IMR-90 (cell line): ENCODE measurements around the gene MAPKAPK2.

ENCODE experiments used
- CEBPB ChIP-seq: IDR thresholded peaks from 2 replicates; pipeline ENCODE4 v1.6.1; 2012; ENCODE audit warnings: low read depth, low read length, improper control_type of control experiment
- CTCF ChIP-seq: conservative IDR thresholded peaks from 2 replicates; pipeline ENCODE4 v1.5.1; 2012; ENCODE audit warnings: mild to moderate bottlenecking, low read depth, low read length, improper control_type of control experiment
- ELK1 ChIP-seq: fragments of 150-350 bp; IDR thresholded peaks from 2 replicates; pipeline ENCODE4 v1.6.1; 2016; ENCODE audit warnings: low read depth, mild to moderate bottlenecking, low read length, moderate library complexity, borderline replicate concordance
- FOS ChIP-seq: fragments of 150-350 bp; IDR thresholded peaks from 2 replicates; pipeline ENCODE4 v1.6.1; 2016; ENCODE audit warnings: low read depth, low read length
- MXI1 ChIP-seq: IDR thresholded peaks from 2 replicates; pipeline ENCODE4 v1.6.1; 2012; ENCODE audit warnings: low read depth, mild to moderate bottlenecking, low read length, moderate library complexity, borderline replicate concordance
- POLR2A ChIP-seq: IDR thresholded peaks from 2 replicates; pipeline ENCODE4 v1.6.1; 2012; ENCODE audit warnings: mild to moderate bottlenecking, low read depth, low read length
- RFX5 ChIP-seq: IDR thresholded peaks from 2 replicates; pipeline ENCODE4 v1.8.0; 2012; ENCODE audit warnings: low read depth, mild to moderate bottlenecking, low read length, moderate library complexity
- SMC3 ChIP-seq: fragments of 150-350 bp; IDR thresholded peaks from 2 replicates; pipeline ENCODE4 v1.6.1; 2016; ENCODE audit warnings: low read depth, mild to moderate bottlenecking, antibody characterized with exemption, low read length, moderate library complexity

- TF ChIP-seq CEBPB (no peak), CTCF (no peak), SMC3 (no peak), FOS (no peak), ELK1 (no peak), MXI1 (no peak), POLR2A (no peak), RFX5 (no peak)
These were observed 30.8 kb upstream of the MAPKAPK2 start for GRCh38 chr1:206653715-206654459.
